ENCODE data around the gene TOR3A. TPM values are rescaled to one million over a fixed set of nuclear protein-coding genes. Genes with fewer than 3 reads are reported as not detected.
A peak's percentile ranks its signal among the peaks of the same experiment; 100 is the strongest.

The TOR3A gene
- total RNA-seq, 1 experiment from 2014 or later, result 25.2 TPM

- peaks cover 7% of the 10 kb centered on the region for H3K4me1 Mint-ChIP-seq (ENCODE audit: low read depth, unreplicated experiment)
- Histone ChIP-seq H3K9me3 (no peaks in the 10 kb centered on the region), H3K27me3 (replicated peaks; ENCODE audit: control insufficient read depth, insufficient read depth, low read length) (no peaks in the 10 kb centered on the region), H3K4me1 (peaks cover 9% of the 10 kb centered on the region; the same call in 1 of the 2 replicates), H3K4me3 (ENCODE audit: low read depth, low read length) (no peak overlapping the region), H3K36me3 (ENCODE audit: control insufficient read depth, insufficient read depth, low read length) (no peaks in the 10 kb centered on the region; the same call in 1 of the 2 replicates)
- peaks cover 48% of the 10 kb centered on the region for H3K36me3 Mint-ChIP-seq (ENCODE audit: insufficient read depth, unreplicated experiment)
- no peak overlapping the region for H3K27ac Mint-ChIP-seq (ENCODE audit: unreplicated experiment)
- H3K4me3 Mint-ChIP-seq (ENCODE audit: unreplicated experiment), result no peak overlapping the region
- ChIA-PET POLR2A (no interaction called here), CTCF (interaction anchor here (0.6 kb wide), 1 partner anchor 31 kb away, joined by 3 read pairs; no protein-coding TSS in a partner anchor)
- no peaks in the 10 kb centered on the region for H3K27me3 Mint-ChIP-seq (ENCODE audit: insufficient read depth, unreplicated experiment)
- no peak for DNase-seq
- no peak for TF ChIP-seq CTCF (IDR thresholded peaks at IDR 0.05; ENCODE audit: insufficient read depth in 1 of 2, low read depth in 1 of 2, low read length in 1 of 2, severe bottlenecking in 1 of 2, unreplicated experiment in 1 of 2)
- no TSS peak for BruUV-seq (replicated peaks)
- intact Hi-C loops (cut with micrococcal nuclease; ENCODE audit: unreplicated experiment), result no loop called here
- H3K9me3 Mint-ChIP-seq (ENCODE audit: unreplicated experiment), result no peaks in the 10 kb centered on the region
Measured at GRCh38 chr1:179126338-179127060, 44.6 kb downstream of the TOR3A start.

GRCh38 chr1:179127163-179127895, 45.5 kb downstream of the TOR3A start:
- Histone ChIP-seq H3K27me3 (replicated peaks; ENCODE audit: control insufficient read depth, insufficient read depth, low read length) (no peaks in the 10 kb centered on the region), H3K36me3 (ENCODE audit: control insufficient read depth, insufficient read depth, low read length) (no peaks in the 10 kb centered on the region; the same call in 1 of the 2 replicates), H3K9me3 (no peaks in the 10 kb centered on the region), H3K4me1 (peaks cover 9% of the 10 kb centered on the region; the same call in 1 of the 2 replicates), H3K4me3 (ENCODE audit: low read depth, low read length) (no peak overlapping the region)
- H3K9me3 Mint-ChIP-seq (ENCODE audit: unreplicated experiment), result no peaks in the 10 kb centered on the region
- no peak for DNase-seq
- BruUV-seq (replicated peaks), result no TSS peak
- peaks cover 48% of the 10 kb centered on the region for H3K36me3 Mint-ChIP-seq (ENCODE audit: insufficient read depth, unreplicated experiment)
- POLR2A ChIA-PET, result no interaction called here
- H3K27ac Mint-ChIP-seq (ENCODE audit: unreplicated experiment), result no peak overlapping the region
- no peaks in the 10 kb centered on the region for H3K27me3 Mint-ChIP-seq (ENCODE audit: insufficient read depth, unreplicated experiment)
- intact Hi-C loops (cut with micrococcal nuclease; ENCODE audit: unreplicated experiment), result no loop called here
- no peak overlapping the region for H3K4me3 Mint-ChIP-seq (ENCODE audit: unreplicated experiment)
- H3K4me1 Mint-ChIP-seq (ENCODE audit: low read depth, unreplicated experiment), result peaks cover 7% of the 10 kb centered on the region
- no peak for TF ChIP-seq CTCF (IDR thresholded peaks at IDR 0.05; ENCODE audit: insufficient read depth in 1 of 2, low read depth in 1 of 2, low read length in 1 of 2, severe bottlenecking in 1 of 2, unreplicated experiment in 1 of 2)
- CTCF ChIA-PET, result no interaction called here

- peaks cover 9% of the 10 kb centered on the region; the same call in 1 of the 2 replicates for H3K4me1 ChIP-seq
- BruUV-seq (replicated peaks), result no TSS peak
- no peaks in the 10 kb centered on the region; the same call in 1 of the 2 replicates for H3K36me3 ChIP-seq (ENCODE audit: control insufficient read depth, insufficient read depth, low read length)
- H3K9me3 Mint-ChIP-seq (ENCODE audit: unreplicated experiment), result no peaks in the 10 kb centered on the region
- H3K4me1 Mint-ChIP-seq (ENCODE audit: low read depth, unreplicated experiment), result peaks cover 7% of the 10 kb centered on the region
- no peaks in the 10 kb centered on the region; the same call in 1 of the 2 replicates for H3K9me3 ChIP-seq
- POLR2A ChIA-PET, result no interaction called here
- no peak for TF ChIP-seq CTCF (IDR thresholded peaks at IDR 0.05; ENCODE audit: insufficient read depth in 1 of 2, low read depth in 1 of 2, low read length in 1 of 2, severe bottlenecking in 1 of 2, unreplicated experiment in 1 of 2)
- H3K4me3 ChIP-seq (ENCODE audit: low read depth, low read length), result no peak overlapping the region
- DNase-seq, result peak in 1 of 2 experiments; percentile 7
- intact Hi-C loops (cut with micrococcal nuclease; ENCODE audit: unreplicated experiment), result no loop called here
- CTCF ChIA-PET, result no interaction called here
- no peak overlapping the region for H3K4me3 Mint-ChIP-seq (ENCODE audit: unreplicated experiment)
- peaks cover 43% of the 10 kb centered on the region for H3K36me3 Mint-ChIP-seq (ENCODE audit: insufficient read depth, unreplicated experiment)
- no peaks in the 10 kb centered on the region for H3K27me3 ChIP-seq (replicated peaks; ENCODE audit: control insufficient read depth, insufficient read depth, low read length)
- no peak overlapping the region for H3K27ac Mint-ChIP-seq (ENCODE audit: unreplicated experiment)
- H3K27me3 Mint-ChIP-seq (ENCODE audit: insufficient read depth, unreplicated experiment), result no peaks in the 10 kb centered on the region
Measured at GRCh38 chr1:179128520-179128919, 46.6 kb downstream of the TOR3A start.
